ENCODE measurements around the gene MAP3K2.

The MAP3K2 gene

DNA sequence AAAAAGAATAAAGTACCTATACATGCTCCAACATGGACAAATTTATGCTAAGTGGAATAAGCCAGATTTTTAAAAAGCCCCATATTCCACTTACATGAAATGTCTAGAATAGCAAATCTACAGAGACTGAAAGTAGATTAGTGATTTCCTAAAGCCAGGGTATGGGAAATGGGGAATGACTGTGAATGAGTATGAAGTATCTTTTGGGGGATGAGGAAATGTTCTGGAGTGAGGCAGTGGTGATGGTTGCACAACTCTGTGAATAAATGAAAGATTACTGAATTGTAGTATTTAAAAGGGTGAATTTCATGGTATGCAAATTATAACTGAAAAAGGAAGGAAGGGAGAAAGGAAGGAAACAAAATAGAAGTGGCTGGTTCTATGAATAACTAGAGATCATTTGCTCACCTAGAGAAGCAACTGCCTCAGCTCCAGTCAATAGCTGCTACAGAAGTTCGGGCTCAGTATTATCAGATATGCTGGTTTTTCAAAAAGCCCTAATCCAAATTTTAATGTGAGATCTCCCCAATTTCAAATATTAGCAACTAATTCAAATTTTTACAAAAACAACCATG, 39.3 kb downstream of the MAP3K2 start:
- Histone ChIP-seq H3K4me1 (ENCODE audit: control insufficient read depth, low read depth, low read length) (no peaks in the 10 kb centered on the region), H3K27me3 (ENCODE audit: insufficient read depth, low read length, poor library complexity) (no peaks in the 10 kb centered on the region), H2BK15ac (replicated peaks; ENCODE audit: low read depth) (no peak overlapping the region), H4K5ac (ENCODE audit: low read length) (no peak overlapping the region), H3K79me1 (ENCODE audit: low read length) (peaks cover 7% of the 10 kb centered on the region), H3K27ac (ENCODE audit: low read depth, low read length) (no peak overlapping the region), H3K56ac (ENCODE audit: low read length) (no peak overlapping the region), H3K9ac (ENCODE audit: low read length) (no peak overlapping the region), H3K79me2 (ENCODE audit: control insufficient read depth, insufficient read depth, low read length) (peaks cover 6% of the 10 kb centered on the region), H3K18ac (ENCODE audit: low read length) (no peak overlapping the region), H3K4ac (ENCODE audit: low read depth, low read length) (no peak overlapping the region), H3K23ac (ENCODE audit: low read length) (no peak overlapping the region), H2AK5ac (ENCODE audit: low read length) (no peak overlapping the region), H3K4me3 (ENCODE audit: low read length) (no peak overlapping the region), H4K8ac (ENCODE audit: low read depth, low read length) (no peak overlapping the region), H3K4me2 (ENCODE audit: low read length) (no peak overlapping the region), H2BK120ac (ENCODE audit: low read depth, low read length) (no peak overlapping the region), H3K36me3 (ENCODE audit: control insufficient read depth, insufficient read depth, low read length) (no peaks in the 10 kb centered on the region), H2BK5ac (ENCODE audit: low read length) (no peak overlapping the region)
- WGBS (ENCODE audit: extremely low coverage, insufficient coverage, low lambda C conversion rate), result no CpG with 5 or more reads among the region's 1 CpG
- DNase-seq, result no peak

- no peak overlapping the region for H3K27ac ChIP-seq (ENCODE audit: low read depth, low read length)
- no peaks in the 10 kb centered on the region for H3K36me3 ChIP-seq (ENCODE audit: control insufficient read depth, insufficient read depth, low read length)
- no peak overlapping the region for H3K4me3 ChIP-seq (ENCODE audit: low read length)
These were observed 39.9 kb downstream of the MAP3K2 start for GRCh38 chr2:127347734-127348392.

GRCh38 chr2:127347015-127347414, 40.8 kb downstream of the MAP3K2 start:
- WGBS (ENCODE audit: extremely low coverage, insufficient coverage, low lambda C conversion rate), result no CpG with 5 or more reads among the region's 3 CpGs
- Histone ChIP-seq H3K4ac (ENCODE audit: low read depth, low read length) (no peak overlapping the region), H3K36me3 (ENCODE audit: control insufficient read depth, insufficient read depth, low read length) (no peaks in the 10 kb centered on the region), H3K4me3 (ENCODE audit: low read length) (no peak overlapping the region), H3K9ac (ENCODE audit: low read length) (no peak overlapping the region), H2BK5ac (ENCODE audit: low read length) (no peak overlapping the region), H3K27me3 (ENCODE audit: insufficient read depth, low read length, poor library complexity) (no peaks in the 10 kb centered on the region), H3K79me1 (ENCODE audit: low read length) (peaks cover 7% of the 10 kb centered on the region), H3K4me2 (ENCODE audit: low read length) (no peak overlapping the region), H3K23ac (ENCODE audit: low read length) (no peak overlapping the region), H2BK15ac (replicated peaks; ENCODE audit: low read depth) (no peak overlapping the region), H3K18ac (ENCODE audit: low read length) (no peak overlapping the region), H2AK5ac (ENCODE audit: low read length) (no peak overlapping the region), H3K4me1 (ENCODE audit: control insufficient read depth, low read depth, low read length) (no peaks in the 10 kb centered on the region), H3K56ac (ENCODE audit: low read length) (no peak overlapping the region), H4K5ac (ENCODE audit: low read length) (no peak overlapping the region), H4K8ac (ENCODE audit: low read depth, low read length) (no peak overlapping the region), H2BK120ac (ENCODE audit: low read depth, low read length) (no peak overlapping the region), H3K27ac (ENCODE audit: low read depth, low read length) (no peak overlapping the region), H3K79me2 (ENCODE audit: control insufficient read depth, insufficient read depth, low read length) (peaks cover 6% of the 10 kb centered on the region)
- DNase-seq, result no peak

More at GRCh38 chr2:127347734-127348392, 39.9 kb downstream of the MAP3K2 start:
- Histone ChIP-seq H3K79me2 (ENCODE audit: control insufficient read depth, insufficient read depth, low read length) (peaks cover 6% of the 10 kb centered on the region), H3K9ac (ENCODE audit: low read length) (no peak overlapping the region), H3K4me1 (ENCODE audit: control insufficient read depth, low read depth, low read length) (no peaks in the 10 kb centered on the region), H4K5ac (ENCODE audit: low read length) (no peak overlapping the region), H3K18ac (ENCODE audit: low read length) (no peak overlapping the region), H3K79me1 (ENCODE audit: low read length) (peaks cover 7% of the 10 kb centered on the region), H2BK5ac (ENCODE audit: low read length) (no peak overlapping the region), H2BK120ac (ENCODE audit: low read depth, low read length) (no peak overlapping the region), H3K4me2 (ENCODE audit: low read length) (no peak overlapping the region), H2AK5ac (ENCODE audit: low read length) (no peak overlapping the region), H3K23ac (ENCODE audit: low read length) (no peak overlapping the region), H4K8ac (ENCODE audit: low read depth, low read length) (no peak overlapping the region), H3K4ac (ENCODE audit: low read depth, low read length) (no peak overlapping the region), H3K27me3 (ENCODE audit: insufficient read depth, low read length, poor library complexity) (no peaks in the 10 kb centered on the region), H2BK15ac (replicated peaks; ENCODE audit: low read depth) (no peak overlapping the region), H3K56ac (ENCODE audit: low read length) (no peak overlapping the region)
- no CpG with 5 or more reads among the region's 1 CpG for WGBS (ENCODE audit: extremely low coverage, insufficient coverage, low lambda C conversion rate)
- DNase-seq, result no peak

DNA sequence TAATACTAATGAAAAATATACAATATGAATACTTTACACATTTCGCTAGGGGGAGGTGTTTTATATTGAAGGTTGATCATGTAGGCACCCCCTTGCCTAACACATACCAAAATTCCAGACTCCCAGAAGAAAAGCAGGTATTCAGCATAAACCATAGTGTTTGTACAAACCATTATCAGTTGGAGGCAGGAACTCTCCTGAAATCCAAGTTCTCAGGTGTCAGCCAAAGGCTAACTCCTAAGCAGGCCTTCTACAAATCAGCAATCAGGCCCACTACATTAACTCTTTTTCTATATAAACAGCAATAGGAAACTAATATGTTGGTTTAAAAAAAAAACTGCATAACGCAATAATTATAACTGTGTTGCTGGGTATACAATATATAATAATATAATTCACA, 44.5 kb downstream of the MAP3K2 start:
- no peak overlapping the region for H2BK15ac ChIP-seq (replicated peaks; ENCODE audit: low read depth)
- no peak overlapping the region for H2BK5ac ChIP-seq (ENCODE audit: low read length)
- no peaks in the 10 kb centered on the region for H3K27me3 ChIP-seq (ENCODE audit: insufficient read depth, low read length, poor library complexity)
- H4K8ac ChIP-seq (ENCODE audit: low read depth, low read length), result no peak overlapping the region
- no peak for DNase-seq
- H3K4ac ChIP-seq (ENCODE audit: low read depth, low read length), result no peak overlapping the region
- no peaks in the 10 kb centered on the region for H3K36me3 ChIP-seq (ENCODE audit: control insufficient read depth, insufficient read depth, low read length)
- H3K4me2 ChIP-seq (ENCODE audit: low read length), result no peak overlapping the region
- no peak overlapping the region for H3K27ac ChIP-seq (ENCODE audit: low read depth, low read length)
- H3K56ac ChIP-seq (ENCODE audit: low read length), result no peak overlapping the region
- H2BK120ac ChIP-seq (ENCODE audit: low read depth, low read length), result no peak overlapping the region
- no peak overlapping the region for H3K18ac ChIP-seq (ENCODE audit: low read length)
- no peak overlapping the region for H3K23ac ChIP-seq (ENCODE audit: low read length)
- no peak overlapping the region for H3K9ac ChIP-seq (ENCODE audit: low read length)
- peaks cover 2% of the 10 kb centered on the region for H3K79me1 ChIP-seq (ENCODE audit: low read length)
- no CpG with 5 or more reads among the region's 2 CpGs for WGBS (ENCODE audit: extremely low coverage, insufficient coverage, low lambda C conversion rate)
- H3K4me3 ChIP-seq (ENCODE audit: low read length), result no peak overlapping the region
- no peak overlapping the region for H4K5ac ChIP-seq (ENCODE audit: low read length)
- H3K79me2 ChIP-seq (ENCODE audit: control insufficient read depth, insufficient read depth, low read length), result peaks cover 2% of the 10 kb centered on the region
- no peaks in the 10 kb centered on the region for H3K4me1 ChIP-seq (ENCODE audit: control insufficient read depth, low read depth, low read length)
- H2AK5ac ChIP-seq (ENCODE audit: low read length), result no peak overlapping the region

DNA sequence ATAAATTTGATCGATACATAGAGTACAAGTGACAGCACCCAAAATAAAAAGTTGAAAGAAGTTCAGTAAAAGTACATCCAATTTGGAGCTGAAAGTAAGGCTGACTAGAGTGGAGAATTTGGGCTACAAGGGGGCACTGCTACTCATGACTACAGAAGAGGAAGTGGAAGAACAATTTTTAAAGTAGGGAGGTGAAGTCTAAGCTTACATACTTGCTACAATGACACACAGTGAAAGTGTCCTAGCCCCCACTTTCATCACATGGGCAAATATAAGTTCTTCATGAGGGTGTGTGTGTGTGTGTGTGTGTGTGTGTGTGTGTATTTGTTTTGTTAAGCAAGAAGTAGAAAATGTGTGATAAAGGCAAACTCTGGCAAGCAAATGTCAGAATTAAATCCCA, 45.7 kb downstream of the MAP3K2 start:
- Histone ChIP-seq H3K27me3 (ENCODE audit: insufficient read depth, low read length, poor library complexity) (no peaks in the 10 kb centered on the region), H3K79me2 (ENCODE audit: control insufficient read depth, insufficient read depth, low read length) (peaks cover 2% of the 10 kb centered on the region), H2BK5ac (ENCODE audit: low read length) (no peak overlapping the region), H4K8ac (ENCODE audit: low read depth, low read length) (no peak overlapping the region), H3K18ac (ENCODE audit: low read length) (no peak overlapping the region), H3K4me1 (ENCODE audit: control insufficient read depth, low read depth, low read length) (no peaks in the 10 kb centered on the region), H3K4me2 (ENCODE audit: low read length) (no peak overlapping the region), H2BK120ac (ENCODE audit: low read depth, low read length) (no peak overlapping the region), H2BK15ac (replicated peaks; ENCODE audit: low read depth) (no peak overlapping the region), H3K9ac (ENCODE audit: low read length) (no peak overlapping the region), H3K4ac (ENCODE audit: low read depth, low read length) (no peak overlapping the region), H4K5ac (ENCODE audit: low read length) (no peak overlapping the region), H2AK5ac (ENCODE audit: low read length) (no peak overlapping the region), H3K4me3 (ENCODE audit: low read length) (no peak overlapping the region), H3K56ac (ENCODE audit: low read length) (no peak overlapping the region), H3K23ac (ENCODE audit: low read length) (no peak overlapping the region), H3K79me1 (ENCODE audit: low read length) (peaks cover 2% of the 10 kb centered on the region), H3K36me3 (ENCODE audit: control insufficient read depth, insufficient read depth, low read length) (no peaks in the 10 kb centered on the region), H3K27ac (ENCODE audit: low read depth, low read length) (no peak overlapping the region)
- DNase-seq, result no peak
- no CpG with 5 or more reads among the region's 1 CpG for WGBS (ENCODE audit: extremely low coverage, insufficient coverage, low lambda C conversion rate)

DNA sequence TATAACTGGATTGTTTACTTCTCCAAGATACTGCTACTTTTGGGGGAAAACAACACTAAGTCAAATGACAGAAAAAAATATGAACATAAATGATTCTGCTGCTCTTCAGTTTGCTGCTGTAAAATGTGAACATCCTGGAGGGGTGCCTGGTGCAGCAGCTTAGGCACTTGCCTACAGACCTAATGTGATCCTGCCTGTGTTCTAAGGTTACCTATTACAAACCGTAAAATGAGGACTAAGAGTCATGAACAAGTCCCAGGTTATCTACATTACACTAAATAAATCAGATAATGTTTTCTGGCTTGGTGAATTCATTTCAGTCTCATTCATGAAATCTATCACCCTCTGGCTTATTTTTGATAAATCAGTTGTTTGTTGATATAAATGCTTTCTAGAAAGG, 55.4 kb downstream of the MAP3K2 start:
- H2AK5ac ChIP-seq (ENCODE audit: low read length), result no peak overlapping the region

More for the DNA sequence above, 55.4 kb downstream of the MAP3K2 start:
- no peak overlapping the region for H3K9ac ChIP-seq (ENCODE audit: low read length)
- H3K4me1 ChIP-seq (ENCODE audit: control insufficient read depth, low read depth, low read length), result no peaks in the 10 kb centered on the region
- no peaks in the 10 kb centered on the region for H3K79me1 ChIP-seq (ENCODE audit: low read length)
- H4K8ac ChIP-seq (ENCODE audit: low read depth, low read length), result no peak overlapping the region
- no peaks in the 10 kb centered on the region for H3K27me3 ChIP-seq (ENCODE audit: insufficient read depth, low read length, poor library complexity)
- no peak overlapping the region for H3K4me3 ChIP-seq (ENCODE audit: low read length)
- no peak overlapping the region for H2BK15ac ChIP-seq (replicated peaks; ENCODE audit: low read depth)
- no peak overlapping the region for H2BK5ac ChIP-seq (ENCODE audit: low read length)
- H3K18ac ChIP-seq (ENCODE audit: low read length), result no peak overlapping the region
- H3K36me3 ChIP-seq (ENCODE audit: control insufficient read depth, insufficient read depth, low read length), result no peaks in the 10 kb centered on the region
- no peak for DNase-seq
- H2BK120ac ChIP-seq (ENCODE audit: low read depth, low read length), result no peak overlapping the region
- H3K4ac ChIP-seq (ENCODE audit: low read depth, low read length), result no peak overlapping the region
- no peak overlapping the region for H3K4me2 ChIP-seq (ENCODE audit: low read length)
- no peak overlapping the region for H3K23ac ChIP-seq (ENCODE audit: low read length)
- no peak overlapping the region for H3K27ac ChIP-seq (ENCODE audit: low read depth, low read length)
- no CpG with 5 or more reads among the region's 1 CpG for WGBS (ENCODE audit: extremely low coverage, insufficient coverage, low lambda C conversion rate)
- H4K5ac ChIP-seq (ENCODE audit: low read length), result no peak overlapping the region
- H3K56ac ChIP-seq (ENCODE audit: low read length), result no peak overlapping the region
- H3K79me2 ChIP-seq (ENCODE audit: control insufficient read depth, insufficient read depth, low read length), result no peaks in the 10 kb centered on the region

Data from mesendoderm (in vitro differentiated cells).